Suppressor macrophage treated with lipopolysaccharide for 4 hours (primary cell): ENCODE results near the gene PDSS1.

Experiments
- DNase-seq: peaks from one replicate; pipeline ENCODE4 v3.0.0-alpha.2; 2020

Gene PDSS1

GRCh38 chr10:26699631-26700030, 2.1 kb downstream of the PDSS1 start:
- DNase-seq: no peak

- no peak for DNase-seq
Observed at GRCh38 chr10:26700884-26701630, 3.6 kb downstream of the PDSS1 start.

GRCh38 chr10:26703096-26703495, 5.6 kb downstream of the PDSS1 start:
- no peak for DNase-seq

- DNase-seq: no peak
Observed at GRCh38 chr10:26703974-26704373, 6.5 kb downstream of the PDSS1 start.

- DNase-seq: peak; percentile 52
Observed at GRCh38 chr10:26706206-26706605, 8.7 kb downstream of the PDSS1 start.

- DNase-seq: no peak
Observed at GRCh38 chr10:26706936-26707335, 9.4 kb downstream of the PDSS1 start.

GRCh38 chr10:26711324-26711723, 13.8 kb downstream of the PDSS1 start:
- DNase-seq: no peak

- no peak for DNase-seq
Observed at GRCh38 chr10:26714415-26715136, 17.1 kb downstream of the PDSS1 start.

- no peak for DNase-seq
Observed at GRCh38 chr10:26715137-26715487, 17.6 kb downstream of the PDSS1 start.

- DNase-seq: no peak
Observed at GRCh38 chr10:26717476-26717875, 20.0 kb downstream of the PDSS1 start.

- no peak for DNase-seq
Observed at GRCh38 chr10:26721561-26721960, 24.1 kb downstream of the PDSS1 start.

GRCh38 chr10:26723016-26723415, 25.5 kb downstream of the PDSS1 start:
- DNase-seq: no peak

GRCh38 chr10:26725837-26726727, 28.6 kb downstream of the PDSS1 start:
- peak; percentile 66 for DNase-seq

- DNase-seq: no peak
Observed at GRCh38 chr10:26727005-26727404, 29.5 kb downstream of the PDSS1 start.

GRCh38 chr10:26728957-26729356, 31.5 kb downstream of the PDSS1 start:
- DNase-seq: no peak

GRCh38 chr10:26729395-26729794, 31.9 kb downstream of the PDSS1 start:
- no peak for DNase-seq

- no peak for DNase-seq
Observed at GRCh38 chr10:26730552-26730951, 33.1 kb downstream of the PDSS1 start.

- DNase-seq: no peak
Observed at GRCh38 chr10:26733750-26734568, 36.5 kb downstream of the PDSS1 start.

- no peak for DNase-seq
Observed at GRCh38 chr10:26735435-26735834, 37.9 kb downstream of the PDSS1 start.

- DNase-seq: peak; percentile 97
Observed at GRCh38 chr10:26737730-26738129, 40.2 kb downstream of the PDSS1 start.

- DNase-seq: peak; percentile 65
Observed at GRCh38 chr10:26738301-26738911, 40.9 kb downstream of the PDSS1 start.

- peak; percentile 81 for DNase-seq
Observed at GRCh38 chr10:26739071-26739631, 41.6 kb downstream of the PDSS1 start.
